22Rv1 (cell line): ENCODE data around the gene SYNPR.

ENCODE experiments used
- H3K27ac ChIP-seq: fragments of 450-650 bp; 2 replicates; pipeline ENCODE4 v1.5.1; 2017
- ZFX ChIP-seq: fragments of 450-650 bp; IDR thresholded peaks from 2 replicates; pipeline ENCODE4 v1.6.1; 2017; ENCODE audit warnings: antibody characterized with exemption, borderline replicate concordance
- TF ChIP-seq, protein P1 (sequence below): fragments of 450-650 bp; IDR thresholded peaks from 2 replicates; pipeline ENCODE4 v1.5.1; 2017; ENCODE audit warnings: mild to moderate bottlenecking

SYNPR gene

DNA sequence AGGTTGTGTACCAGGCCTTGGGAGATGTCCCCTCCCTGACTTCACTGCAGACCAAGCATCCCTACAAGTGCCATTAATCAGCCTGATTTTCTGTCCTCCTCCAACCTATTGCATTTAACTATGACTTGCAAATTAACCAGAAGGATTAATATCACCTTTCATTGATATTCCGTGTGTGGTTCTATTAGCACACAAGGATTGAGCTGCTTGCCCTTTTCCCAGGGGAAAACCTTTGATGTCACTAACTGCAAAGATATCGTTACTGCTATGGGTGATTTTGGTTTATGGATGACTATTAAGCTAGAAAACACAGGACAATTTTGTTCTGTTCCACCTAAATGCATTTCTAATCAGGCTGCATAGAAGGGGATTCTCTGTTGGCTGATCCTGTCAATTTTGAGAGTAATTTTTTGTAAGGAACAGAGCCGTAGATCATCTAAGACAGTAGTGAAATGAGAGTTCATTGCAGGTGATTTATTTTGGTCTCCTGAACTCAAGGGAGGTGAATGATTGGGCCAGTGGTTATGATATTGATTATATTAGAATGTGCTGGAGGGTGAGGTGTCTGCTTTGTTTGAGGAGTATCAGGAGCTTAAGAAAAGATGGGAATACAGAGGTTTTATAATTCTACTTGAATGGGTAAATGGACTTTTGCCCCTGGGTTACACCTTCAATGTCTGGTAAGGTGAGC lies 196.9 kb downstream of the SYNPR start:
- no peak for TF ChIP-seq ZFX
- TF ChIP-seq, protein P1, sequence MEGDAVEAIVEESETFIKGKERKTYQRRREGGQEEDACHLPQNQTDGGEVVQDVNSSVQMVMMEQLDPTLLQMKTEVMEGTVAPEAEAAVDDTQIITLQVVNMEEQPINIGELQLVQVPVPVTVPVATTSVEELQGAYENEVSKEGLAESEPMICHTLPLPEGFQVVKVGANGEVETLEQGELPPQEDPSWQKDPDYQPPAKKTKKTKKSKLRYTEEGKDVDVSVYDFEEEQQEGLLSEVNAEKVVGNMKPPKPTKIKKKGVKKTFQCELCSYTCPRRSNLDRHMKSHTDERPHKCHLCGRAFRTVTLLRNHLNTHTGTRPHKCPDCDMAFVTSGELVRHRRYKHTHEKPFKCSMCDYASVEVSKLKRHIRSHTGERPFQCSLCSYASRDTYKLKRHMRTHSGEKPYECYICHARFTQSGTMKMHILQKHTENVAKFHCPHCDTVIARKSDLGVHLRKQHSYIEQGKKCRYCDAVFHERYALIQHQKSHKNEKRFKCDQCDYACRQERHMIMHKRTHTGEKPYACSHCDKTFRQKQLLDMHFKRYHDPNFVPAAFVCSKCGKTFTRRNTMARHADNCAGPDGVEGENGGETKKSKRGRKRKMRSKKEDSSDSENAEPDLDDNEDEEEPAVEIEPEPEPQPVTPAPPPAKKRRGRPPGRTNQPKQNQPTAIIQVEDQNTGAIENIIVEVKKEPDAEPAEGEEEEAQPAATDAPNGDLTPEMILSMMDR: no peak
- H3K27ac ChIP-seq: no peak overlapping the region

DNA sequence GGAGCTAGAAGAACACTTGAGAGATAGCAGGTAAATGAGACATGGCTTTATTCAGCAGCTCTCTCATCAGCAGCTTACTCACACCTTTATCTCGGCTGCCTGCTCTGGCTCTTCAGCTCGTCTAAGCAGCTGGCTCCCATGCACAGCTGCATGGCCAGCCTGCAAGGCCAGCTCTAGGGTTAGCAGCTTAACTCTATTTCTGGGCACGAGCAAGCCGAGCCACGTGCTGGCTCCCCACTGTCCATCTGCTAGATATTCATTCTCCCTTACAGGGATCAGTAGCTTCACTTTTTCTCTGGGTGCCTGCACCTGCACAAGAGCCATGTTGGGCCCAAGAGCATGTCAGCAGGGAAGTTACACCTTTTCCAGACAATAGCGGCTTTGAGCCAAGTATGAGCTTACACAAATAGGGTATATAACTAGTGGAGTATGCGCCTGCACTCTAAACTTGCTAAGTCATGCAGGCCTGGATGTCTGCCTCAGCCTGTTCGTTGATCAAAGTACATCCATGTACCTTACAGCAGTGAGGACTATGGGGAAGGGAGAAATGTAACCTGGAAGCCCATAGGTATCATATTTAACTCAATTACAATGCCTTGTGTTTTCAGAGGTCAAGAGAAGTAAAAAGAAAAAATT lies 199.5 kb downstream of the SYNPR start:
- H3K27ac ChIP-seq: no peak overlapping the region
- no peak for TF ChIP-seq ZFX
- TF ChIP-seq, protein P1: no peak

DNA sequence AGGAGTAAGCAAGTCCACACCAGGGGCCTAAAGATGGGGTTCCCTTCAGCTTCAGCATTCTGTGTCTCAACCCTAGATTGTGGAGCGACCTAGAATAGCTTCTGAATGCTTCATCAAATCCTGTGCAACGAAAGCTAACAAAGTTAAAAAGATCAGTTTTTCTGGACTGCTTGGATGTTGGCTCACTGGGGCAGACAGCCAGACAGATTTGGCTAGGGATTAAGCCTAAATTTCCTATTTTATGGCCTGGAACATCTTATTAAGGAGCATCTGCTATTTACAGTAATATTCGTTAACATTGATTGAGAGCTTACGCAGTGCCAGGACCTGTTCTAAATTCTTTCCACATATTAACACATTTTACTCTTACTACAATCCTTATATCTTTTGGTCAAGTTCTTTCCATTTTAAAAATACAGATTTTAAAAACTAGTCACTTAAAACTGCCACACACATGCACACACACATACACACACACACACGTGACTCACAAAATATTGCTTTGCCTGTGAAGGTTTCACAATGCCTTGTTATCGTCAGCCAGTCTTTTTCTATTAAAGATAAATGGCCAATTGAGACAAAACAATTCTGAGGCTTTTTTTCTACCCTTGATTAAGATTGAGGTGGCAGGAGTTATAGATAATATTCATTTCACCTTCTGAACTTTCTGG lies 201.0 kb downstream of the SYNPR start:
- H3K27ac ChIP-seq: no peak overlapping the region
- TF ChIP-seq, protein P1: no peak
- TF ChIP-seq ZFX: no peak

DNA sequence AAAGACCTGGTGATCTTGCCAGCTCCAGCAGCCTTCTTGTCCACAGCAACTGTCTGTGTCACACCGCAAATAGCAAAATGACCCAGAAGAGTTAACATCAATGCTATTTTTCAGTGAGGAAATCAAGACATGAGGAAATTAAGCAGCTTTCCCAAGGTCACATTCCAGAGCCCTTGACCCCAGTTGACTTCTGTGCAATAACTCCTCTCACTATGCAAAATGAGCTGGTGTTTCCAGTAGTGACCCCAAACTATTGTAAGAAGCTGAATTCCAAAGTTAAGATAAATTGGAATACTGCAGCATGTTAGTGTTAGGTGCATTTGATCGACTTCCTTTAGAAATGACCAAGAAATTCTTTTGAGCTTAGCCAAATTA lies 201.5 kb downstream of the SYNPR start:
- TF ChIP-seq, protein P1: no peak
- TF ChIP-seq ZFX: no peak

DNA sequence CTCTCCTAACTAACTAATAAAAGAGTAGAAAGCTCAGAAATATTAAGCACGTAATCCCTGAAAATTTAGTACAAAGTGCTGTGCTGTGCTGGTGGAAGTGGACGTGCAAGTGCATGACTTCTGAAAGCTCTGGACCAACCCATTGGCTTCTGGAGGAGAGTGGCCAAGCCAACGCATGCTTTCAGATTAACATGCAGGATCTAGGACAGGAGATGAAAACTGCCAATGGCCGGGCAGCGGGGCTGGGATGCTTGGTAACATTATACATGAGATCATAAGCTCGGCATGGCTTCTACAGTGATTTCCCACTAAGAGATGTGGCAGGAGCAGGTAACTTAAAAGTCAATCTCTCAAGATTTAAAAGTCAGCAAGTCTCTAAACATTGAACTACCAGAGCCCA lies 203.5 kb downstream of the SYNPR start:
- H3K27ac ChIP-seq: no peak overlapping the region
- TF ChIP-seq, protein P1: no peak
- TF ChIP-seq ZFX: no peak

More for the DNA sequence above, 201.5 kb downstream of the SYNPR start:
- H3K27ac ChIP-seq: no peak overlapping the region

DNA sequence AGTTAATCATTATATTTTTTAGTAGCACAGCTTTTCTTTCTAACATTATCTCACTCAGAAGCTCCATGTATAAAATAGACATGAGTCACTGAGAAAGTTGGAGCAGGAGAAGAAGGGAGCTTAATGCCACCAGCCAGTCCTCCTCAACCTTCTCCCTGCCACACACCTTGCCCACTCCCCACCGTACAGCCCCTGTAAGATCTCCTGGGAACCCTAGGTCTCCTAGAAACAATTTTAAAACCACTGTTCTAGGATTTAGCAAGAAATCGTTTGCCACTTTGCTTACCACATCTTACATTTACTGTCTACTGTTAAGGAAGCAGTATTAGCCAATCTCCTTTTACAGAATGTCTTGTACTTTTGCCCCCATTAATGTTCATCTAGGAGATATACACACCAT lies 204.2 kb downstream of the SYNPR start:
- TF ChIP-seq ZFX: no peak
- TF ChIP-seq, protein P1: no peak

DNA sequence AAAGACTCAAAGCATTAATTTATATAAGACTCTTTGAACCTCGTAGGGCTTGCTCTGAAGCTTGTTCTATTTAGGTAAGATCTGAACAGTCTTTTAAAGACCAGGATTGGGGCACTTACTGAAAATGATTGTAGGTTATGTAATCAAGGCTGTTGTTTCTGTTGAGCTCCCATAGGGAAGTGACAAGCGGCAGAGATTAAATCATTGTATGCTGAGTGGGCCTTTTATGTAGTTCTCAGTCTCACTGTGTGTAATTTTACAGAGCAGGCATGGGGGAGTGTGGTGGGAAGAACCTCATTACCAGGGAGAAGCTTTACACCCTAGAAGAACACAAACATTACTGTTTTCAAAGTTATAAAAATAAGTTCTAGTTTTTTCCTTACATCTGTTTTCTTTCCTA lies 214.4 kb downstream of the SYNPR start:
- H3K27ac ChIP-seq: no peak overlapping the region
- TF ChIP-seq ZFX: no peak
- TF ChIP-seq, protein P1: no peak

More for the DNA sequence above, 204.2 kb downstream of the SYNPR start:
- no peak overlapping the region for H3K27ac ChIP-seq
